Keratinocyte (primary cell): ENCODE data around the gene CES5A. TPM values are rescaled to one million over a fixed set of nuclear protein-coding genes. Genes with fewer than 3 reads are reported as not detected.

ENCODE experiments used
- DNase-seq: peaks from one replicate; pipeline ENCODE4 v3.0.0-alpha.2; 2011; ENCODE audit warnings: low read depth, missing footprints, low spot score
- FAIRE-seq: peaks from 2 replicates; lab custom pipeline; 2011; peaks lifted over from hg19 to GRCh38; lab: Jason Lieb, UNC
- H2AFZ ChIP-seq: 2 replicates; pipeline ENCODE4 v1.6.0; 2012; ENCODE audit warnings: low read length, control low read depth, inconsistent platforms; ENCODE audit not compliant: control insufficient read depth
- H3K27ac ChIP-seq: 2 replicates; pipeline ENCODE4 v1.5.1; 2011; ENCODE audit warnings: low read length; ENCODE audit not compliant: control insufficient read depth, insufficient read depth
- H3K27me3 ChIP-seq: 3 replicates; pipeline ENCODE4 v1.6.0; 2011; ENCODE audit warnings: low read length; ENCODE audit not compliant: control insufficient read depth, insufficient read depth; ENCODE audit errors: extremely low read depth
- H3K36me3 ChIP-seq, 2 experiments: 2 replicates in 1 of 2; 3 replicates in 1 of 2; pipeline ENCODE4 v1.5.1; 2011; ENCODE audit warnings: low read length in 2 of 2, mild to moderate bottlenecking in 1 of 2; ENCODE audit not compliant: control insufficient read depth in 2 of 2, insufficient read depth in 2 of 2; ENCODE audit errors: extremely low read depth in 1 of 2
- H3K4me1 ChIP-seq: 3 replicates; pipeline ENCODE4 v1.5.1; 2011; ENCODE audit warnings: low read length; ENCODE audit not compliant: control insufficient read depth, insufficient read depth; ENCODE audit errors: extremely low read depth
- H3K4me2 ChIP-seq: 3 replicates; pipeline ENCODE4 v1.6.0; 2011; ENCODE audit warnings: low read depth, low read length; ENCODE audit not compliant: control insufficient read depth, insufficient read depth; ENCODE audit errors: extremely low read depth
- H3K4me3 ChIP-seq, 3 experiments: fragments of 200-600 bp in 1 of 3; sonication (generic) in 1 of 3; 2 replicates in 2 of 3; 3 replicates in 1 of 3; pipeline ENCODE4 v1.5.1; 2011 to 2016; ENCODE audit warnings: low read length in 3 of 3, mild to moderate bottlenecking in 3 of 3, control low read depth in 2 of 3, inconsistent platforms in 1 of 3, low read depth in 1 of 3, mixed read lengths in 1 of 3, mixed run types in 1 of 3, moderate library complexity in 1 of 3; ENCODE audit not compliant: control insufficient read depth in 2 of 3, insufficient read depth in 2 of 3; ENCODE audit errors: extremely low read depth in 1 of 3
- H3K79me2 ChIP-seq: 2 replicates; pipeline ENCODE4 v1.6.0; 2012; ENCODE audit warnings: low read length; ENCODE audit not compliant: control insufficient read depth, insufficient read depth
- H3K9ac ChIP-seq: 3 replicates; pipeline ENCODE4 v1.6.0; 2011; ENCODE audit warnings: low read length; ENCODE audit not compliant: control insufficient read depth, insufficient read depth; ENCODE audit errors: extremely low read depth
- H3K9me1 ChIP-seq: 3 replicates; pipeline ENCODE4 v1.6.0; 2011; ENCODE audit warnings: low read length; ENCODE audit not compliant: control insufficient read depth, insufficient read depth; ENCODE audit errors: extremely low read depth
- H3K9me3 ChIP-seq: 2 replicates; pipeline ENCODE4 v1.5.1; 2012; ENCODE audit warnings: low read depth, low read length; ENCODE audit not compliant: control insufficient read depth
- H4K20me1 ChIP-seq: 3 replicates; pipeline ENCODE4 v1.6.0; 2011; ENCODE audit warnings: low read length; ENCODE audit not compliant: control insufficient read depth, insufficient read depth; ENCODE audit errors: extremely low read depth
- CTCF ChIP-seq, 3 experiments: IDR thresholded peaks in 1 of 3; conservative IDR thresholded peaks in 1 of 3; optimal IDR thresholded peaks in 1 of 3; 2 replicates in 2 of 3; 3 replicates in 1 of 3; pipeline versions ENCODE3 to v1.5.1; 2011; ENCODE audit warnings: low read length in 3 of 3, mild to moderate bottlenecking in 3 of 3, moderate library complexity in 2 of 3, control low read depth in 1 of 3, inconsistent platforms in 1 of 3; ENCODE audit not compliant: insufficient read depth in 2 of 3; ENCODE audit errors: extremely low read depth in 1 of 3
- EZH2 ChIP-seq: IDR thresholded peaks from one replicate; pipeline ENCODE4 v1.6.1; 2012; ENCODE audit warnings: inconsistent platforms, mild to moderate bottlenecking, low read length, moderate library complexity
- dilution Hi-C: fragments of 300-500 bp; cut with MboI; formaldehyde crosslinking; loops from one replicate; pipeline ENCODE4 v1.7.0; 2020; ENCODE audit warnings: low sequenced_read_pairs; ENCODE audit not compliant: extremely low pct_ligation_motif_present
- polyA plus RNA-seq, 5 experiments: library from polyadenylated mRNA; depleted of rRNA in 3 of 5; stranded (reverse) in 3 of 5; stranded (forward) in 1 of 5; unstranded in 1 of 5; fragments of >200 nt; gene quantifications; 1 replicate in 1 of 5; 2 replicates in 3 of 5; 3 replicates in 1 of 5; pipeline versions ENCODE4 v1.2.1 to v1.2.3, GENCODE V29; 2011 to 2012; ENCODE audit warnings: missing spikeins in 2 of 5, low read depth in 1 of 5, low replicate concordance in 1 of 5

CES5A gene
- polyA plus RNA-seq, 1 donor (not counting 4 experiments of a cell fraction or from before 2014, with no cell fraction given): not detected

- FAIRE-seq (no peak), DNase-seq (no peak)
- no peaks in the 10 kb centered on the region for H3K4me1 ChIP-seq
- H3K9ac ChIP-seq: no peak overlapping the region
- TF ChIP-seq CTCF (optimal IDR thresholded peaks at IDR 0.05 in 1 of 3, IDR thresholded peaks at IDR 0.05 in 1 of 3, conservative IDR thresholded peaks at IDR 0.05 in 1 of 3; ENCODE audit: extremely low read depth in 1 of 3, insufficient read depth in 2 of 3, low read length in 3 of 3) (no peak), EZH2 (no peak)
- no peaks in the 10 kb centered on the region for H3K79me2 ChIP-seq
- no peaks in the 10 kb centered on the region for H4K20me1 ChIP-seq
- H3K9me1 ChIP-seq: no peaks in the 10 kb centered on the region
- H3K4me2 ChIP-seq: no peak overlapping the region
- H3K36me3 ChIP-seq: no peaks in the 10 kb centered on the region
- no peak overlapping the region for H3K27ac ChIP-seq
- dilution Hi-C loops: no loop called here
- H3K4me3 ChIP-seq: no peak overlapping the region
- no peaks in the 10 kb centered on the region for H3K9me3 ChIP-seq
- no peak overlapping the region for H2AFZ ChIP-seq
- H3K27me3 ChIP-seq: no peaks in the 10 kb centered on the region
These were observed 30.5 kb upstream of the CES5A start for GRCh38 chr16:55905651-55906050.

GRCh38 chr16:55901566-55902217 is 26.5 kb upstream of the CES5A start:
- Histone ChIP-seq H2AFZ (no peak overlapping the region), H3K4me3 (no peak overlapping the region), H3K9me1 (no peaks in the 10 kb centered on the region), H4K20me1 (no peaks in the 10 kb centered on the region), H3K79me2 (no peaks in the 10 kb centered on the region), H3K27ac (no peak overlapping the region), H3K36me3 (no peaks in the 10 kb centered on the region), H3K4me2 (no peak overlapping the region), H3K9me3 (no peaks in the 10 kb centered on the region), H3K27me3 (no peaks in the 10 kb centered on the region), H3K4me1 (no peaks in the 10 kb centered on the region), H3K9ac (no peak overlapping the region)
- dilution Hi-C loops: no loop called here
- TF ChIP-seq EZH2: no peak
- no peak for TF ChIP-seq CTCF (optimal IDR thresholded peaks at IDR 0.05 in 1 of 3, IDR thresholded peaks at IDR 0.05 in 1 of 3, conservative IDR thresholded peaks at IDR 0.05 in 1 of 3; ENCODE audit: extremely low read depth in 1 of 3, insufficient read depth in 2 of 3, low read length in 3 of 3)
- FAIRE-seq: no peak
- no peak for DNase-seq
